Measurements from ENCODE around the gene GOLGA6L9. TPM values are rescaled to one million over a fixed set of nuclear protein-coding genes. Genes with fewer than 3 reads are reported as not detected.
A peak's percentile ranks its signal among the peaks of the same experiment; 100 is the strongest.
"Not testable (repeated sequence)": the region's sequence is repeated elsewhere in the genome, so short reads cannot be mapped to it uniquely, and the experiment has no call there.

Gene GOLGA6L9
- total and polyA plus RNA-seq, 2 experiments from 2014 or later = 0.65 to 0.76 TPM

GRCh38 chr15:82393671-82394070 lies 35.9 kb upstream of the GOLGA6L9 start:
- Histone ChIP-seq H3K36me3 (ENCODE audit: low read depth) (no peaks in the 10 kb centered on the region), H3K4me2 (ENCODE audit: unreplicated experiment) (peak overlapping the region; percentile 14), H3K9ac (no peak overlapping the region), H3K9me3 (ENCODE audit: low read depth) (no peaks in the 10 kb centered on the region), H3K4me1 (ENCODE audit: insufficient read depth) (peaks cover 11% of the 10 kb centered on the region), H3F3A (ENCODE audit: insufficient read depth) (no peaks in the 10 kb centered on the region), H2AFZ (no peak overlapping the region), H3K9me2 (ENCODE audit: insufficient read depth) (no peaks in the 10 kb centered on the region), H3K27me3 (replicated peaks; ENCODE audit: insufficient read depth) (no peaks in the 10 kb centered on the region), H4K20me1 (ENCODE audit: insufficient read depth) (no peaks in the 10 kb centered on the region), H3K27ac (no peak overlapping the region), H3K79me2 (ENCODE audit: insufficient read depth) (no peaks in the 10 kb centered on the region; the same call in 1 of the 2 replicates), H3K4me3 (no peak overlapping the region)
- TF ChIP-seq EZH2phosphoT487 (IDR thresholded peaks at IDR 0.05; ENCODE audit: insufficient read depth, low read depth) (no peak), EZH2 (IDR thresholded peaks at IDR 0.05; ENCODE audit: insufficient read depth, poor library complexity, severe bottlenecking) (no peak)
- WGBS, 2 experiments (ENCODE audit: low coverage in 1 of 2, low lambda C conversion rate in 2 of 2, missing lambda C conversion rate in 2 of 2) = 75 to 81% methylated on average over 4 of the region's 4 CpGs
- in situ Hi-C loops (cut with MboI) = no loop called here
- peak; percentile 56 for DNase-seq

GRCh38 chr15:82395788-82396187 lies 33.8 kb upstream of the GOLGA6L9 start:
- in situ Hi-C loops (cut with MboI); H3K9me2 ChIP-seq (ENCODE audit: insufficient read depth); H3K9me3 ChIP-seq (ENCODE audit: low read depth); H3F3A ChIP-seq (ENCODE audit: insufficient read depth); H3K36me3 ChIP-seq (ENCODE audit: low read depth); H3K4me2 ChIP-seq (ENCODE audit: unreplicated experiment); DNase-seq; H3K27ac ChIP-seq; H3K4me3 ChIP-seq; H4K20me1 ChIP-seq (ENCODE audit: insufficient read depth); H2AFZ ChIP-seq; H3K27me3 ChIP-seq (replicated peaks; ENCODE audit: insufficient read depth); H3K9ac ChIP-seq; H3K79me2 ChIP-seq (ENCODE audit: insufficient read depth): not testable (repeated sequence)
- peaks cover 11% of the 10 kb centered on the region for H3K4me1 ChIP-seq (ENCODE audit: insufficient read depth)
- WGBS, 2 experiments (ENCODE audit: low coverage in 1 of 2, low lambda C conversion rate in 2 of 2, missing lambda C conversion rate in 2 of 2) = 25 to 88% methylated on average over 1 to 3 of the region's 4 CpGs

- H3K27ac ChIP-seq = no peak overlapping the region
- 85 to 91% methylated on average over 3 of the region's 3 CpGs for WGBS, 2 experiments (ENCODE audit: low coverage in 1 of 2, low lambda C conversion rate in 2 of 2, missing lambda C conversion rate in 2 of 2)
- H3K9me2 ChIP-seq (ENCODE audit: insufficient read depth) = no peaks in the 10 kb centered on the region
- no peak overlapping the region for H3K4me2 ChIP-seq (ENCODE audit: unreplicated experiment)
- H3K4me3 ChIP-seq = no peak overlapping the region
- H3K27me3 ChIP-seq (replicated peaks; ENCODE audit: insufficient read depth) = no peaks in the 10 kb centered on the region
- no peak overlapping the region for H2AFZ ChIP-seq
- no peaks in the 10 kb centered on the region for H3K9me3 ChIP-seq (ENCODE audit: low read depth)
- no peak for DNase-seq
- no peaks in the 10 kb centered on the region for H3F3A ChIP-seq (ENCODE audit: insufficient read depth)
- H4K20me1 ChIP-seq (ENCODE audit: insufficient read depth) = no peaks in the 10 kb centered on the region
- in situ Hi-C loops (cut with MboI) = no loop called here
- peaks cover 11% of the 10 kb centered on the region for H3K4me1 ChIP-seq (ENCODE audit: insufficient read depth)
- H3K9ac ChIP-seq = no peak overlapping the region
- TF ChIP-seq EZH2phosphoT487 (IDR thresholded peaks at IDR 0.05; ENCODE audit: insufficient read depth, low read depth) = no peak
- no peak for TF ChIP-seq EZH2 (IDR thresholded peaks at IDR 0.05; ENCODE audit: insufficient read depth, poor library complexity, severe bottlenecking)
- H3K36me3 ChIP-seq (ENCODE audit: low read depth) = no peaks in the 10 kb centered on the region
- H3K79me2 ChIP-seq (ENCODE audit: insufficient read depth) = peaks cover 7% of the 10 kb centered on the region
These were observed 31.8 kb upstream of the GOLGA6L9 start for GRCh38 chr15:82397817-82398216.

- H3K9ac ChIP-seq = no peak overlapping the region
- DNase-seq = no peak
- no peak for TF ChIP-seq EZH2 (IDR thresholded peaks at IDR 0.05; ENCODE audit: insufficient read depth, poor library complexity, severe bottlenecking)
- TF ChIP-seq EZH2phosphoT487 (IDR thresholded peaks at IDR 0.05; ENCODE audit: insufficient read depth, low read depth) = no peak
- peaks cover 7% of the 10 kb centered on the region for H3K4me1 ChIP-seq (ENCODE audit: insufficient read depth)
- no peaks in the 10 kb centered on the region for H3F3A ChIP-seq (ENCODE audit: insufficient read depth)
- in situ Hi-C loops (cut with MboI) = no loop called here
- H3K36me3 ChIP-seq (ENCODE audit: low read depth) = no peaks in the 10 kb centered on the region
- peaks cover 7% of the 10 kb centered on the region for H3K79me2 ChIP-seq (ENCODE audit: insufficient read depth)
- H3K27ac ChIP-seq = no peak overlapping the region
- no peak overlapping the region for H3K4me3 ChIP-seq
- H2AFZ ChIP-seq = no peak overlapping the region
- H3K27me3 ChIP-seq (replicated peaks; ENCODE audit: insufficient read depth) = no peaks in the 10 kb centered on the region
- H3K4me2 ChIP-seq (ENCODE audit: unreplicated experiment) = no peak overlapping the region
- H3K9me3 ChIP-seq (ENCODE audit: low read depth) = no peaks in the 10 kb centered on the region
- no peaks in the 10 kb centered on the region for H3K9me2 ChIP-seq (ENCODE audit: insufficient read depth)
- no peaks in the 10 kb centered on the region for H4K20me1 ChIP-seq (ENCODE audit: insufficient read depth)
- WGBS, 2 experiments (ENCODE audit: low coverage in 1 of 2, low lambda C conversion rate in 2 of 2, missing lambda C conversion rate in 2 of 2) = 100% methylated on average over 1 of the region's 1 CpG
These were observed 30.8 kb upstream of the GOLGA6L9 start for GRCh38 chr15:82398785-82399184.

- in situ Hi-C loops (cut with MboI) = loop anchor here (25.0 kb wide), 1 partner anchor 112 kb away; no protein-coding TSS in a partner anchor
- not testable (repeated sequence) for H3K9me2 ChIP-seq (ENCODE audit: insufficient read depth); H3F3A ChIP-seq (ENCODE audit: insufficient read depth); H4K20me1 ChIP-seq (ENCODE audit: insufficient read depth); H3K27ac ChIP-seq; H3K4me1 ChIP-seq (ENCODE audit: insufficient read depth); H3K27me3 ChIP-seq (replicated peaks; ENCODE audit: insufficient read depth); H3K36me3 ChIP-seq (ENCODE audit: low read depth); DNase-seq; H3K79me2 ChIP-seq (ENCODE audit: insufficient read depth); H3K9ac ChIP-seq; H3K4me2 ChIP-seq (ENCODE audit: unreplicated experiment); H3K9me3 ChIP-seq (ENCODE audit: low read depth); H2AFZ ChIP-seq; H3K4me3 ChIP-seq
- WGBS, 2 experiments (ENCODE audit: low coverage in 1 of 2, low lambda C conversion rate in 2 of 2, missing lambda C conversion rate in 2 of 2) = 91% methylated on average over 5 of the region's 5 CpGs
These were observed 30.1 kb upstream of the GOLGA6L9 start for GRCh38 chr15:82399366-82400103.

GRCh38 chr15:82401918-82402317 lies 27.7 kb upstream of the GOLGA6L9 start:
- H3K9ac ChIP-seq; H4K20me1 ChIP-seq (ENCODE audit: insufficient read depth); H2AFZ ChIP-seq; H3K4me2 ChIP-seq (ENCODE audit: unreplicated experiment); H3K9me3 ChIP-seq (ENCODE audit: low read depth); H3K27ac ChIP-seq; DNase-seq; H3K79me2 ChIP-seq (ENCODE audit: insufficient read depth); H3K4me1 ChIP-seq (ENCODE audit: insufficient read depth); H3K36me3 ChIP-seq (ENCODE audit: low read depth); H3K4me3 ChIP-seq; H3K27me3 ChIP-seq (replicated peaks; ENCODE audit: insufficient read depth); H3F3A ChIP-seq (ENCODE audit: insufficient read depth); H3K9me2 ChIP-seq (ENCODE audit: insufficient read depth): not testable (repeated sequence)
- WGBS, 2 experiments (ENCODE audit: low coverage in 1 of 2, low lambda C conversion rate in 2 of 2, missing lambda C conversion rate in 2 of 2) = 95 to 98% methylated on average over 6 of the region's 6 CpGs
- in situ Hi-C loops (cut with MboI) = loop anchor here (25.0 kb wide), 1 partner anchor 115 kb away; no protein-coding TSS in a partner anchor

- in situ Hi-C loops (cut with MboI) = loop anchor here (25.0 kb wide), 1 partner anchor 115 kb away; no protein-coding TSS in a partner anchor
These were observed 27.3 kb upstream of the GOLGA6L9 start for GRCh38 chr15:82402341-82402740.

More at GRCh38 chr15:82402341-82402740, 27.3 kb upstream of the GOLGA6L9 start:
- not testable (repeated sequence) for H3K4me1 ChIP-seq (ENCODE audit: insufficient read depth); DNase-seq; H3K36me3 ChIP-seq (ENCODE audit: low read depth); H3F3A ChIP-seq (ENCODE audit: insufficient read depth); H3K9me3 ChIP-seq (ENCODE audit: low read depth); H3K27me3 ChIP-seq (replicated peaks; ENCODE audit: insufficient read depth); H3K27ac ChIP-seq; H3K9me2 ChIP-seq (ENCODE audit: insufficient read depth); H3K4me3 ChIP-seq; H3K4me2 ChIP-seq (ENCODE audit: unreplicated experiment); H3K9ac ChIP-seq; H3K79me2 ChIP-seq (ENCODE audit: insufficient read depth); H2AFZ ChIP-seq; H4K20me1 ChIP-seq (ENCODE audit: insufficient read depth)
- WGBS, 2 experiments (ENCODE audit: low coverage in 1 of 2, low lambda C conversion rate in 2 of 2, missing lambda C conversion rate in 2 of 2) = 94 to 98% methylated on average over 1 of the region's 1 CpG

All from GM23248 (cell line).